GM10266 (cell line): ENCODE measurements around the gene KRTAP3-1.

Experiments
- DNase-seq: peaks from one replicate; pipeline ENCODE4 v3.0.0; 2012; ENCODE audit errors: extremely low spot score
- CTCF ChIP-seq: IDR thresholded peaks from 2 replicates; pipeline ENCODE4 v1.5.1; 2012; ENCODE audit warnings: mild to moderate bottlenecking, low read depth; ENCODE audit not compliant: control insufficient read depth, insufficient read depth; ENCODE audit errors: missing control alignments

Gene KRTAP3-1

GRCh38 chr17:40986920-40987319 lies 22.0 kb downstream of the KRTAP3-1 start:
- DNase-seq: no peak
- no peak for TF ChIP-seq CTCF

GRCh38 chr17:40984226-40984625 lies 24.7 kb downstream of the KRTAP3-1 start, which contains the start of gene KRT40:
Gene KRT40, minus strand, starts transcription at chr17:40984326. Its CDS starts 53 bp downstream, at chr17:40984273.
- no peak for DNase-seq
- TF ChIP-seq CTCF: no peak

- DNase-seq: no peak
- no peak for TF ChIP-seq CTCF
These were observed 27.8 kb downstream of the KRTAP3-1 start for GRCh38 chr17:40981115-40981514.

GRCh38 chr17:40980596-40980995 lies 28.3 kb downstream of the KRTAP3-1 start:
- no peak for TF ChIP-seq CTCF
- DNase-seq: no peak

- TF ChIP-seq CTCF: no peak
- DNase-seq: no peak
These were observed 28.8 kb downstream of the KRTAP3-1 start for GRCh38 chr17:40980117-40980516.

- DNase-seq: no peak
- TF ChIP-seq CTCF: no peak
These were observed 30.3 kb downstream of the KRTAP3-1 start for GRCh38 chr17:40978575-40979151.

- TF ChIP-seq CTCF: no peak
- no peak for DNase-seq
These were observed 33.4 kb downstream of the KRTAP3-1 start for GRCh38 chr17:40975516-40975915.
